Peyer's patch (tissue), 4 donors: Measurements from ENCODE around the gene CHIA.

ENCODE experiments used
- CTCF ChIP-seq, 6 experiments: fragments of 450-650 bp in 4 of 6; fragments of 200-600 bp in 2 of 6; sonication (generic) in 1 of 6; IDR thresholded peaks; one replicate each; pipeline ENCODE4 v1.5.1; 2017 to 2019; ENCODE audit warnings: antibody characterized with exemption in 6 of 6, mild to moderate bottlenecking in 3 of 6, moderate library complexity in 1 of 6
- POLR2A ChIP-seq, 2 donors: fragments of 450-650 bp; IDR thresholded peaks; one replicate each; pipeline ENCODE4 v1.5.1; 2017; ENCODE audit warnings: antibody characterized with exemption in 2 of 2, mild to moderate bottlenecking in 2 of 2, moderate library complexity in 2 of 2

GRCh38 chr1:111249960-111250359, 40.7 kb upstream of the CHIA start:
- TF ChIP-seq CTCF (IDR thresholded peaks at IDR 0.05): no peak
- TF ChIP-seq POLR2A (IDR thresholded peaks at IDR 0.05): no peak
